NCI-H2029 treated with DMSO at 0.1 percent for 48 hours (cell line): Measurements from ENCODE around the gene SAG.
A peak's percentile ranks its signal among the peaks of the same experiment; 100 is the strongest.

Experiments used
- DNase-seq: peaks from one replicate; lab custom pipeline; 2025; lab: John Stamatoyannopoulos, UW

The SAG gene

GRCh38 chr2:233288663-233289062, 19.0 kb upstream of the SAG start:
- no peak for DNase-seq

GRCh38 chr2:233289648-233290047, 18.0 kb upstream of the SAG start:
- no peak for DNase-seq

- DNase-seq = peak; percentile 32
Observed at GRCh38 chr2:233290051-233290845, 17.4 kb upstream of the SAG start.

- no peak for DNase-seq
Observed at GRCh38 chr2:233295891-233296290, 11.7 kb upstream of the SAG start.

GRCh38 chr2:233297076-233297475, 10.5 kb upstream of the SAG start:
- no peak for DNase-seq

GRCh38 chr2:233300401-233300800, 7.2 kb upstream of the SAG start:
- DNase-seq = no peak

GRCh38 chr2:233301248-233301647, 6.4 kb upstream of the SAG start:
- DNase-seq = no peak

- DNase-seq = no peak
Observed at GRCh38 chr2:233301811-233302210, 5.8 kb upstream of the SAG start.

- DNase-seq = no peak
Observed at GRCh38 chr2:233303252-233303651, 4.4 kb upstream of the SAG start.

- no peak for DNase-seq
Observed at GRCh38 chr2:233311241-233311926, 3.8 kb downstream of the SAG start.

- DNase-seq = no peak
Observed at GRCh38 chr2:233312874-233313273, 5.3 kb downstream of the SAG start.

- DNase-seq = no peak
Observed at GRCh38 chr2:233314180-233314925, 6.7 kb downstream of the SAG start.

GRCh38 chr2:233317196-233317943, 9.8 kb downstream of the SAG start:
- DNase-seq = no peak

GRCh38 chr2:233319256-233319655, 11.6 kb downstream of the SAG start:
- no peak for DNase-seq

GRCh38 chr2:233320470-233320869, 12.9 kb downstream of the SAG start:
- DNase-seq = no peak

- no peak for DNase-seq
Observed at GRCh38 chr2:233321166-233321565, 13.6 kb downstream of the SAG start.

- DNase-seq = no peak
Observed at GRCh38 chr2:233323851-233324250, 16.2 kb downstream of the SAG start.

- no peak for DNase-seq
Observed at GRCh38 chr2:233325256-233325655, 17.6 kb downstream of the SAG start.

GRCh38 chr2:233325814-233326213, 18.2 kb downstream of the SAG start:
- DNase-seq = no peak

- DNase-seq = no peak
Observed at GRCh38 chr2:233326500-233326899, 18.9 kb downstream of the SAG start.

- DNase-seq = no peak
Observed at GRCh38 chr2:233328922-233329321, 21.3 kb downstream of the SAG start.

- no peak for DNase-seq
Observed at GRCh38 chr2:233329489-233330135, 22.0 kb downstream of the SAG start.
